WTC11 (cell line): Measurements from ENCODE around the gene ZBTB4. TPM values are rescaled to one million over a fixed set of nuclear protein-coding genes. Genes with fewer than 3 reads are reported as not detected.

Source experiments
- ATAC-seq: fragments of 200-7000 bp; cut with Tn5 transposase; 2 replicates; pipeline ENCODE4 v1.10.0; 2021; ENCODE audit warnings: mild to moderate bottlenecking, moderate library complexity
- CTCF ChIA-PET: fragments of 300-600 bp; sonication (Branson Sonifier 250); formaldehyde crosslinking; loops from one replicate; lab custom pipeline; 2021; ENCODE audit warnings: antibody characterized with exemption; lab: Charles Lee
- POLR2A ChIA-PET: fragments of 350-600 bp; sonication (Branson Sonifier 250); formaldehyde crosslinking; loops from one replicate; lab custom pipeline; 2021; ENCODE audit warnings: antibody characterized with exemption; lab: Charles Lee
- DNase-seq: peaks from one replicate; pipeline ENCODE4 v3.0.0; 2021; ENCODE audit warnings: low spot score
- H3K27ac Mint-ChIP-seq: 2 replicates; pipeline ENCODE4 v1.8.0; 2021; ENCODE audit warnings: mixed read lengths
- H3K27me3 Mint-ChIP-seq: 2 replicates; pipeline ENCODE4 v1.8.0; 2021; ENCODE audit warnings: low read depth, mild to moderate bottlenecking, moderate library complexity, mixed read lengths
- H3K36me3 Mint-ChIP-seq: 2 replicates; pipeline ENCODE4 v1.8.0; 2021; ENCODE audit warnings: mixed read lengths
- H3K4me1 Mint-ChIP-seq: 2 replicates; pipeline ENCODE4 v1.8.0; 2022; ENCODE audit warnings: mixed read lengths
- H3K4me3 Mint-ChIP-seq: 2 replicates; pipeline ENCODE4 v1.8.0; 2021; ENCODE audit warnings: mild to moderate bottlenecking, moderate library complexity, mixed read lengths
- H3K9me3 Mint-ChIP-seq: 2 replicates; pipeline ENCODE4 v1.8.0; 2021; ENCODE audit warnings: mixed read lengths
- ARID4B ChIP-seq: sonication (generic); formaldehyde crosslinking; IDR thresholded peaks from 2 replicates; pipeline ENCODE4 v1.8.0; 2023; ENCODE audit warnings: missing genetic modification reagents, mild to moderate bottlenecking, borderline replicate concordance
- CREB1 ChIP-seq: sonication (generic); formaldehyde crosslinking; IDR thresholded peaks from 2 replicates; pipeline ENCODE4 v1.8.0; 2023; ENCODE audit warnings: mild to moderate bottlenecking, missing genetic modification reagents
- E2F4 ChIP-seq: sonication (generic); formaldehyde crosslinking; IDR thresholded peaks from 2 replicates; pipeline ENCODE4 v1.8.1; 2022; ENCODE audit warnings: low read depth, mild to moderate bottlenecking, moderate library complexity, missing genetic modification reagents, borderline replicate concordance
- EMX1 ChIP-seq: fragments of 250-450 bp; sonication (Bioruptor Pico); IDR thresholded peaks from 2 replicates; pipeline ENCODE4 v1.8.0; 2021; ENCODE audit warnings: mild to moderate bottlenecking
- FOXP1 ChIP-seq: sonication (generic); formaldehyde crosslinking; IDR thresholded peaks from 2 replicates; pipeline ENCODE4 v1.8.0; 2022; ENCODE audit warnings: missing genetic modification reagents, mild to moderate bottlenecking, moderate library complexity, borderline replicate concordance
- GABPB1 ChIP-seq: sonication (generic); formaldehyde crosslinking; IDR thresholded peaks from 2 replicates; pipeline ENCODE4 v1.8.1; 2023; ENCODE audit warnings: mild to moderate bottlenecking, missing genetic modification reagents
- HMGXB4 ChIP-seq: sonication (generic); formaldehyde crosslinking; IDR thresholded peaks from 2 replicates; pipeline ENCODE4 v1.8.1; 2023; ENCODE audit warnings: mild to moderate bottlenecking, moderate library complexity, missing genetic modification reagents
- MAX ChIP-seq: sonication (generic); formaldehyde crosslinking; IDR thresholded peaks from 2 replicates; pipeline ENCODE4 v1.8.0; 2022; ENCODE audit warnings: mild to moderate bottlenecking, missing genetic modification reagents
- MYBL2 ChIP-seq: sonication (generic); formaldehyde crosslinking; IDR thresholded peaks from 2 replicates; pipeline ENCODE4 v1.8.1; 2023; ENCODE audit warnings: mild to moderate bottlenecking, moderate library complexity, missing genetic modification reagents
- PRDM15 ChIP-seq: sonication (generic); formaldehyde crosslinking; IDR thresholded peaks from 2 replicates; pipeline ENCODE4 v1.8.0; 2022; ENCODE audit warnings: missing genetic modification reagents
- SMAD3 ChIP-seq: sonication (generic); formaldehyde crosslinking; IDR thresholded peaks from 2 replicates; pipeline ENCODE4 v1.8.0; 2022; ENCODE audit warnings: missing genetic modification reagents, mild to moderate bottlenecking, borderline replicate concordance
- STAT6 ChIP-seq: sonication (generic); formaldehyde crosslinking; conservative IDR thresholded peaks from 2 replicates; pipeline ENCODE4 v1.8.1; 2023; ENCODE audit warnings: mild to moderate bottlenecking, low read depth, missing genetic modification reagents, moderate library complexity
- ZNF232 ChIP-seq: sonication (generic); formaldehyde crosslinking; IDR thresholded peaks from 2 replicates; pipeline ENCODE4 v1.8.0; 2022; ENCODE audit warnings: mild to moderate bottlenecking, missing genetic modification reagents
- ZNF263 ChIP-seq: sonication (generic); formaldehyde crosslinking; IDR thresholded peaks from 2 replicates; pipeline ENCODE4 v1.8.1; 2022; ENCODE audit warnings: low read depth, mild to moderate bottlenecking, moderate library complexity, missing genetic modification reagents
- ZNF423 ChIP-seq: fragments of 250-450 bp; sonication (Bioruptor Pico); IDR thresholded peaks from 2 replicates; pipeline ENCODE4 v2.1.2; 2022; ENCODE audit warnings: mild to moderate bottlenecking, moderate library complexity
- ZSCAN18 ChIP-seq: fragments of 250-450 bp; sonication (Bioruptor Pico); IDR thresholded peaks from 2 replicates; pipeline ENCODE4 v2.1.2; 2022; ENCODE audit warnings: mild to moderate bottlenecking, moderate library complexity
- total RNA-seq: library from RNA; stranded (reverse); gene quantifications from 3 replicates; pipeline ENCODE4 v1.2.3, GENCODE V29; 2021

ZBTB4 gene
- total RNA-seq, 1 experiment from 2014 or later: 14.6 TPM

GRCh38 chr17:7435676-7436555, 43.5 kb downstream of the ZBTB4 start (continued):
- TF ChIP-seq ARID4B (CRISPR knock-in tag) (peak; percentile 70; the same call in 1 of the 2 replicates), SMAD3 (CRISPR knock-in tag) (no peak), ZNF263 (CRISPR knock-in tag) (no peak), MAX (peak; percentile 38; the same call in 1 of the 2 replicates), HMGXB4 (CRISPR knock-in tag) (peak; percentile 33; the same call in 1 of the 2 replicates), MYBL2 (CRISPR knock-in tag) (0 out of 2 replicates have a peak, but pooled peaks have one; percentile 54), PRDM15 (CRISPR knock-in tag) (peak; percentile 37; the same call in 1 of the 2 replicates)

- CTCF ChIA-PET: interaction anchor here (1.0 kb wide), 2 partner anchors 25 to 26 kb away, joined by 3 read pairs; partner anchors contain the start of gene NLGN2
- TF ChIP-seq ZSCAN18 (no peak), ZNF232 (CRISPR knock-in tag) (no peak), E2F4 (CRISPR knock-in tag) (no peak), EMX1 (CRISPR knock-in tag) (no peak), GABPB1 (no peak), FOXP1 (no peak), CREB1 (no peak), STAT6 (CRISPR knock-in tag) (no peak), ZNF423 (CRISPR knock-in tag) (no peak)
Measured at GRCh38 chr17:7432296-7432695, 47.1 kb downstream of the ZBTB4 start.

More at GRCh38 chr17:7432296-7432695, 47.1 kb downstream of the ZBTB4 start:
- no peak overlapping the region for H3K4me3 Mint-ChIP-seq
- POLR2A ChIA-PET: interaction anchor here (0.5 kb wide), 1 partner anchor 33 kb away, joined by 5 read pairs; no protein-coding TSS in a partner anchor
- H3K27ac Mint-ChIP-seq: no peak overlapping the region
- no peak for ATAC-seq
- no peak for DNase-seq
- H3K4me1 Mint-ChIP-seq: peaks cover 4% of the 10 kb centered on the region
- no peaks in the 10 kb centered on the region for H3K36me3 Mint-ChIP-seq
- no peaks in the 10 kb centered on the region for H3K9me3 Mint-ChIP-seq
- peaks cover 3% of the 10 kb centered on the region; the same call in 1 of the 2 replicates for H3K27me3 Mint-ChIP-seq
